Measurements from ENCODE around the gene CCDC148.

GRCh38 chr2:158214431-158214830 is 242.1 kb downstream of the CCDC148 start:
- TF ChIP-seq CTCF (IDR thresholded peaks at IDR 0.05) (no peak), EZH2 (IDR thresholded peaks at IDR 0.05; ENCODE audit: borderline replicate concordance, insufficient read depth, low read depth, low read length, poor library complexity, severe bottlenecking) (no peak)
